ENCODE data around the gene ZNF865. TPM values are rescaled to one million over a fixed set of nuclear protein-coding genes. Genes with fewer than 3 reads are reported as not detected.

The ZNF865 gene
- total and polyA plus RNA-seq, 2 donors (not counting 3 experiments of a cell fraction or from before 2014, with no cell fraction given): 4.0 to 10.1 TPM

- no peaks in the 10 kb centered on the region for H3K9me3 ChIP-seq (replicated peaks; ENCODE audit: control insufficient read depth, insufficient read depth, low read length)
- intact Hi-C loops (cut with micrococcal nuclease) (loop anchor here (1.0 to 5.0 kb wide), 2 partner anchors 7 to 555 kb away; no protein-coding TSS in a partner anchor), dilution Hi-C loops (cut with MboI; ENCODE audit: extremely low pct_ligation_motif_present, low sequenced_read_pairs) (no loop called here)
- no peaks in the 10 kb centered on the region for H4K20me1 ChIP-seq (replicated peaks; ENCODE audit: control insufficient read depth, extremely low read depth, insufficient read depth, low read length)
- FAIRE-seq (no peak), DNase-seq (ENCODE audit: low read depth, low spot score) (no peak)
- ChIA-PET CTCF (interaction anchor here (1.1 to 2.0 kb wide), 3 partner anchors 9 to 12 kb away, joined by 4 to 14 read pairs (median 7); no protein-coding TSS in a partner anchor), POLR2A (interaction anchor here (0.7 to 1.3 kb wide), 3 partner anchors 9 to 16 kb away, joined by 3 to 4 read pairs (median 4); partner anchors contain the start of gene U2AF2)
- H3K79me2 ChIP-seq (ENCODE audit: control insufficient read depth, insufficient read depth, low read length): peaks cover 24% of the 10 kb centered on the region
- peaks cover 26% of the 10 kb centered on the region for H3K4me1 ChIP-seq (ENCODE audit: control insufficient read depth, extremely low read depth, insufficient read depth, low read length)
- H2AFZ ChIP-seq (ENCODE audit: low read depth, low read length): no peak overlapping the region
- no peaks in the 10 kb centered on the region for H3K9me1 ChIP-seq (replicated peaks; ENCODE audit: control insufficient read depth, extremely low read depth, insufficient read depth, low read length)
- H3K27me3 ChIP-seq (ENCODE audit: control insufficient read depth in 2 of 2, insufficient read depth in 2 of 2, low read length in 2 of 2): no peaks in the 10 kb centered on the region
- H3K4me2 ChIP-seq (ENCODE audit: insufficient read depth, low read length): peak overlapping the region; percentile 53
- TF ChIP-seq JUN (IDR thresholded peaks at IDR 0.05; ENCODE audit: borderline replicate concordance, insufficient read depth, insufficient read length, low read depth): no peak
- peak; percentile 38 for TF ChIP-seq POLR2A (IDR thresholded peaks at IDR 0.05; ENCODE audit: low read depth, low read length)
- TF ChIP-seq GATA2 (IDR thresholded peaks at IDR 0.05; ENCODE audit: insufficient read depth, insufficient read length, low read depth, low read length): no peak
- TF ChIP-seq MYC (IDR thresholded peaks at IDR 0.05; ENCODE audit: low read depth, low read length): no peak
- peak; percentile 16 for TF ChIP-seq POLR2AphosphoS5 (IDR thresholded peaks at IDR 0.05; ENCODE audit: insufficient read depth, low read depth, low read length)
- no TSS peak for BruUV-seq (replicated peaks)
- peaks cover 3 to 10% of the 10 kb centered on the region in 2 experiments for H3K36me3 ChIP-seq (ENCODE audit: control insufficient read depth in 2 of 2, extremely low read depth in 1 of 2, insufficient read depth in 2 of 2, low read length in 2 of 2)
- H3K9ac ChIP-seq (replicated peaks; ENCODE audit: extremely low read depth, insufficient read depth, low read length): peak overlapping the region; percentile 27
- H3K4me3 ChIP-seq (replicated peaks in 1 of 3; ENCODE audit: insufficient read depth in 1 of 3, low read depth in 1 of 3, low read length in 3 of 3): peak overlapping the region; percentile 46 to 75 (median 60)
- H3K27ac ChIP-seq (ENCODE audit: insufficient read depth, low read depth, low read length): no peak overlapping the region
Observed at GRCh38 chr19:55642153-55643002, 36.9 kb downstream of the ZNF865 start.
